ENCODE data around the gene BHLHE40. TPM values are rescaled to one million over a fixed set of nuclear protein-coding genes. Genes with fewer than 3 reads are reported as not detected.

The BHLHE40 gene
- total and polyA plus RNA-seq, 2 of the 13 experiments (the other 11 are each of a cell fraction or from before 2014, with no cell fraction given): 1.8 to 51.0 TPM

- peak; percentile 86 for TF ChIP-seq MLX (CRISPR knock-in tag; IDR thresholded peaks at IDR 0.05)
- no peak for TF ChIP-seq ZNF788 (CRISPR knock-in tag; IDR thresholded peaks at IDR 0.05; ENCODE audit: borderline replicate concordance)
- TF ChIP-seq ZNF136 (CRISPR knock-in tag; IDR thresholded peaks at IDR 0.05; ENCODE audit: low read depth): no peak
Observed at GRCh38 chr3:4978966-4979427, 240 bp upstream of the BHLHE40 start (continued).

GRCh38 chr3:4980229-4981203 is 1.3 kb downstream of the BHLHE40 start:
- peak overlapping the region; percentile 89 for H3K9ac ChIP-seq (ENCODE audit: insufficient read depth, low read depth, low read length)
- peak overlapping the region; percentile 70 for H3K4me2 ChIP-seq (ENCODE audit: low read depth, low read length)
- intact Hi-C loops (cut with micrococcal nuclease; ENCODE audit: unreplicated experiment): loop anchor here (10.0 kb wide), 1 partner anchor 204 kb away; the partner anchor contains the start of gene EDEM1
- H3K4me1 ChIP-seq (ENCODE audit: insufficient read depth, low read length): peaks cover 50% of the 10 kb centered on the region
- FAIRE-seq (peak; percentile 32), DNase-seq (ENCODE audit: low spot score) (peak; percentile 65), ATAC-seq (peak; percentile 15)
- no TSS peak for BruUV-seq (replicated peaks)
- CTCF ChIA-PET (ENCODE audit: low intra/inter-chr PET ratio, low total read pairs): interaction anchor here (0.6 to 0.9 kb wide), 2 partner anchors 258 to 260 kb away, joined by 3 read pairs; no protein-coding TSS in a partner anchor
- H3K27ac ChIP-seq (ENCODE audit: extremely low read length, insufficient read depth, low read length): peak overlapping the region; percentile 90
- peaks cover 40% of the 10 kb centered on the region for H4K20me1 ChIP-seq (ENCODE audit: insufficient read depth, low read length)
- no peaks in the 10 kb centered on the region for H3K9me3 ChIP-seq (ENCODE audit: low read length)
- peak overlapping the region; percentile 89 to 99 (median 95) for H3K4me3 ChIP-seq (replicated peaks in 1 of 3; ENCODE audit: insufficient read depth in 1 of 3, low read depth in 2 of 3, low read length in 3 of 3)
- in situ Hi-C loops (cut with HindIII; ENCODE audit: extremely low pct_ligation_motif_present, low pct_unique_long_range_greater_than_20kb): no loop called here
- H2AFZ ChIP-seq (ENCODE audit: low read length): no peak overlapping the region
- peaks cover 9 to 31% of the 10 kb centered on the region in 2 experiments for H3K36me3 ChIP-seq (replicated peaks in 1 of 2; ENCODE audit: control insufficient read depth in 1 of 2, insufficient read depth in 2 of 2, low read length in 2 of 2)
- POLR2A ChIA-PET: interaction anchor here (0.5 to 3.8 kb wide), 5 partner anchors 36 to 228 kb away, joined by 3 to 20 read pairs (median 6); no protein-coding TSS in a partner anchor
- 19% methylated on average over 12 of the region's 32 CpGs for WGBS (ENCODE audit: low lambda C conversion rate)
- no peaks in the 10 kb centered on the region; a peak in 1 of 5 replicates for H3K27me3 ChIP-seq (ENCODE audit: control insufficient read depth in 1 of 2, insufficient read depth in 2 of 2, low read length in 2 of 2)
- H3K79me2 ChIP-seq (ENCODE audit: insufficient read depth, low read length): peaks cover 52% of the 10 kb centered on the region
- TF ChIP-seq ZBTB20 (CRISPR knock-in tag; IDR thresholded peaks at IDR 0.05; ENCODE audit: borderline replicate concordance, low read depth): no peak; the same call in 1 of the 2 replicates
- 0 out of 2 replicates have a peak, but pooled peaks have one; percentile 25 for TF ChIP-seq ZUFSP (CRISPR knock-in tag; IDR thresholded peaks at IDR 0.05; ENCODE audit: borderline replicate concordance)
- TF ChIP-seq MTF1 (CRISPR knock-in tag; IDR thresholded peaks at IDR 0.05): no peak
- no peak; the same call in 1 of the 2 replicates for TF ChIP-seq MIER3 (CRISPR knock-in tag; IDR thresholded peaks at IDR 0.05; ENCODE audit: borderline replicate concordance)
- peak; percentile 67; the same call in 1 of the 2 replicates for TF ChIP-seq NFKB2 (CRISPR knock-in tag; IDR thresholded peaks at IDR 0.05; ENCODE audit: borderline replicate concordance)
- no peak for TF ChIP-seq ZNF780A (CRISPR knock-in tag; IDR thresholded peaks at IDR 0.05)
- TF ChIP-seq ZNF24 (IDR thresholded peaks at IDR 0.05): no peak
- TF ChIP-seq SIN3B (IDR thresholded peaks at IDR 0.05; ENCODE audit: low read length): peak; percentile 33; the same call in 1 of the 2 replicates
- no peak for TF ChIP-seq NCOA2 (CRISPR knock-in tag; IDR thresholded peaks at IDR 0.05)
- TF ChIP-seq ISX (CRISPR knock-in tag; conservative IDR thresholded peaks at IDR 0.05): no peak
- no peak for TF ChIP-seq ZNF747 (CRISPR knock-in tag; IDR thresholded peaks at IDR 0.05; ENCODE audit: borderline replicate concordance)
- TF ChIP-seq HINFP (CRISPR knock-in tag; IDR thresholded peaks at IDR 0.05; ENCODE audit: low read depth): no peak
- TF ChIP-seq ZNF724P (CRISPR knock-in tag; IDR thresholded peaks at IDR 0.05; ENCODE audit: borderline replicate concordance): no peak
- TF ChIP-seq YEATS4 (CRISPR knock-in tag; IDR thresholded peaks at IDR 0.05; ENCODE audit: borderline replicate concordance): peak; percentile 22; the same call in 1 of the 2 replicates
- TF ChIP-seq ZNF235 (CRISPR knock-in tag; IDR thresholded peaks at IDR 0.05; ENCODE audit: borderline replicate concordance): no peak
